Astrocyte (in vitro differentiated cells and primary cell): ENCODE results near the gene MAP1B. TPM values are rescaled to one million over a fixed set of nuclear protein-coding genes. Genes with fewer than 3 reads are reported as not detected.
A peak's percentile ranks its signal among the peaks of the same experiment; 100 is the strongest.

Experiments used
- DNase-seq: peaks from one replicate; pipeline ENCODE4 v3.0.0-alpha.2; 2010; ENCODE audit warnings: low read depth
- FAIRE-seq: peaks from 2 replicates; lab custom pipeline; 2011; peaks lifted over from hg19 to GRCh38; lab: Jason Lieb, UNC
- H2AFZ ChIP-seq: 2 replicates; pipeline ENCODE4 v1.6.0; 2012; ENCODE audit warnings: low read depth, low read length, inconsistent platforms
- H3K27ac ChIP-seq: 2 replicates; pipeline ENCODE4 v1.5.1; 2011; ENCODE audit warnings: low read depth, low read length, inconsistent platforms
- H3K27me3 ChIP-seq: 2 replicates; pipeline ENCODE4 v1.6.0; 2011; ENCODE audit warnings: low read length, inconsistent platforms; ENCODE audit not compliant: insufficient read depth
- H3K36me3 ChIP-seq: 2 replicates; pipeline ENCODE4 v1.5.1; 2011; ENCODE audit warnings: low read length, inconsistent platforms; ENCODE audit not compliant: insufficient read depth
- H3K4me1 ChIP-seq: 2 replicates; pipeline ENCODE4 v1.5.1; 2011; ENCODE audit warnings: low read length, inconsistent platforms; ENCODE audit not compliant: insufficient read depth
- H3K4me2 ChIP-seq: 2 replicates; pipeline ENCODE4 v1.6.0; 2012; ENCODE audit warnings: low read length, inconsistent platforms
- H3K4me3 ChIP-seq: 2 replicates; pipeline ENCODE4 v1.5.1; 2011; ENCODE audit warnings: low read depth, mild to moderate bottlenecking, low read length, inconsistent platforms; ENCODE audit not compliant: insufficient read depth
- H3K79me2 ChIP-seq: 2 replicates; pipeline ENCODE4 v1.6.0; 2012; ENCODE audit warnings: mild to moderate bottlenecking, low read length, inconsistent platforms; ENCODE audit not compliant: insufficient read depth
- H3K9ac ChIP-seq: 2 replicates; pipeline ENCODE4 v1.6.0; 2012; ENCODE audit warnings: mild to moderate bottlenecking, low read length, inconsistent platforms
- H3K9me3 ChIP-seq: 2 replicates; pipeline ENCODE4 v1.5.1; 2012; ENCODE audit warnings: low read depth, mild to moderate bottlenecking, low read length, inconsistent platforms; ENCODE audit not compliant: insufficient read depth
- H4K20me1 ChIP-seq: 2 replicates; pipeline ENCODE4 v1.6.0; 2012; ENCODE audit warnings: low read length, inconsistent platforms; ENCODE audit not compliant: insufficient read depth
- H3K27ac Mint-ChIP-seq: one replicate; pipeline ENCODE4 v1.8.0; 2021; ENCODE audit warnings: mild to moderate bottlenecking, mixed read lengths; ENCODE audit not compliant: unreplicated experiment
- H3K27me3 Mint-ChIP-seq: one replicate; pipeline ENCODE4 v1.8.0; 2021; ENCODE audit warnings: low read depth, mixed read lengths; ENCODE audit not compliant: unreplicated experiment
- H3K36me3 Mint-ChIP-seq: one replicate; pipeline ENCODE4 v1.8.0; 2021; ENCODE audit warnings: low read depth, mixed read lengths; ENCODE audit not compliant: unreplicated experiment
- H3K4me1 Mint-ChIP-seq: one replicate; pipeline ENCODE4 v1.8.0; 2021; ENCODE audit warnings: low read depth, mixed read lengths; ENCODE audit not compliant: unreplicated experiment
- H3K4me3 Mint-ChIP-seq: one replicate; pipeline ENCODE4 v1.8.0; 2021; ENCODE audit warnings: mild to moderate bottlenecking, moderate library complexity, mixed read lengths; ENCODE audit not compliant: unreplicated experiment
- H3K9me3 Mint-ChIP-seq: one replicate; pipeline ENCODE4 v1.8.0; 2021; ENCODE audit warnings: mild to moderate bottlenecking, mixed read lengths; ENCODE audit not compliant: unreplicated experiment
- EZH2 ChIP-seq: IDR thresholded peaks from 2 replicates; pipeline ENCODE4 v1.6.1; 2012; ENCODE audit warnings: mild to moderate bottlenecking, low read length, inconsistent platforms; ENCODE audit not compliant: insufficient read depth
- total RNA-seq: library from RNA; stranded (reverse); gene quantifications from 2 replicates; pipeline ENCODE4 v1.2.1, GENCODE V29; 2021
- TF ChIP-seq, protein P1 (sequence below): IDR thresholded peaks from 2 replicates; pipeline ENCODE4 v1.5.1; 2011; ENCODE audit warnings: low read depth, mild to moderate bottlenecking, inconsistent platforms, low read length, moderate library complexity; ENCODE audit not compliant: insufficient read depth

MAP1B gene
- total RNA-seq, 1 donor from 2014 or later: 476 TPM

DNA sequence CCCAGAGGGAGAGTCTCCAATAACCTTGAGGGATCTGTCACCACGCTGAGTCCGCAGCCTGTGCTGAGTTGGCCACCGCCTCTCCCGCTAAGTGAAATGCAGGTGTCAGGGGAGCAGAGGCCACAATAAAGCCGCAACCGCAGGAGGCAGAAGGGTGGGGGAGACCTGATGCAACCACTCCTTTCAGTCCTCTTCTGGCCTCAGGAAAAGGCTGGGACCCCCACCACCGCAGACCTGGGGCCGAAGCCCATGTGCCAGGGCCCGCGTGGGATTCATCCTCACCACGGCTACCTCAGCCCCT, 576 bp downstream of the MAP1B start:
- Histone ChIP-seq H3K27me3 (no peaks in the 10 kb centered on the region), H3K9ac (peak overlapping the region; percentile 93), H3K27ac (peak overlapping the region; percentile 75), H4K20me1 (peaks cover 37% of the 10 kb centered on the region), H3K4me1 (peaks cover 28% of the 10 kb centered on the region), H3K4me2 (peak overlapping the region; percentile 97), H3K79me2 (peaks cover 55% of the 10 kb centered on the region), H3K4me3 (peak overlapping the region; percentile 94), H2AFZ (peak overlapping the region; percentile 51), H3K36me3 (peaks cover 3% of the 10 kb centered on the region), H3K9me3 (no peaks in the 10 kb centered on the region)
- Mint-ChIP-seq H3K27me3 (no peaks in the 10 kb centered on the region), H3K36me3 (peaks cover 12% of the 10 kb centered on the region), H3K4me3 (peak overlapping the region; percentile 94), H3K27ac (peak overlapping the region; percentile 94), H3K9me3 (no peaks in the 10 kb centered on the region), H3K4me1 (peaks cover 30% of the 10 kb centered on the region)
- no peak for FAIRE-seq
- DNase-seq: no peak
- TF ChIP-seq, protein P1, sequence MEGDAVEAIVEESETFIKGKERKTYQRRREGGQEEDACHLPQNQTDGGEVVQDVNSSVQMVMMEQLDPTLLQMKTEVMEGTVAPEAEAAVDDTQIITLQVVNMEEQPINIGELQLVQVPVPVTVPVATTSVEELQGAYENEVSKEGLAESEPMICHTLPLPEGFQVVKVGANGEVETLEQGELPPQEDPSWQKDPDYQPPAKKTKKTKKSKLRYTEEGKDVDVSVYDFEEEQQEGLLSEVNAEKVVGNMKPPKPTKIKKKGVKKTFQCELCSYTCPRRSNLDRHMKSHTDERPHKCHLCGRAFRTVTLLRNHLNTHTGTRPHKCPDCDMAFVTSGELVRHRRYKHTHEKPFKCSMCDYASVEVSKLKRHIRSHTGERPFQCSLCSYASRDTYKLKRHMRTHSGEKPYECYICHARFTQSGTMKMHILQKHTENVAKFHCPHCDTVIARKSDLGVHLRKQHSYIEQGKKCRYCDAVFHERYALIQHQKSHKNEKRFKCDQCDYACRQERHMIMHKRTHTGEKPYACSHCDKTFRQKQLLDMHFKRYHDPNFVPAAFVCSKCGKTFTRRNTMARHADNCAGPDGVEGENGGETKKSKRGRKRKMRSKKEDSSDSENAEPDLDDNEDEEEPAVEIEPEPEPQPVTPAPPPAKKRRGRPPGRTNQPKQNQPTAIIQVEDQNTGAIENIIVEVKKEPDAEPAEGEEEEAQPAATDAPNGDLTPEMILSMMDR: no peak
- no peak for TF ChIP-seq EZH2

DNA sequence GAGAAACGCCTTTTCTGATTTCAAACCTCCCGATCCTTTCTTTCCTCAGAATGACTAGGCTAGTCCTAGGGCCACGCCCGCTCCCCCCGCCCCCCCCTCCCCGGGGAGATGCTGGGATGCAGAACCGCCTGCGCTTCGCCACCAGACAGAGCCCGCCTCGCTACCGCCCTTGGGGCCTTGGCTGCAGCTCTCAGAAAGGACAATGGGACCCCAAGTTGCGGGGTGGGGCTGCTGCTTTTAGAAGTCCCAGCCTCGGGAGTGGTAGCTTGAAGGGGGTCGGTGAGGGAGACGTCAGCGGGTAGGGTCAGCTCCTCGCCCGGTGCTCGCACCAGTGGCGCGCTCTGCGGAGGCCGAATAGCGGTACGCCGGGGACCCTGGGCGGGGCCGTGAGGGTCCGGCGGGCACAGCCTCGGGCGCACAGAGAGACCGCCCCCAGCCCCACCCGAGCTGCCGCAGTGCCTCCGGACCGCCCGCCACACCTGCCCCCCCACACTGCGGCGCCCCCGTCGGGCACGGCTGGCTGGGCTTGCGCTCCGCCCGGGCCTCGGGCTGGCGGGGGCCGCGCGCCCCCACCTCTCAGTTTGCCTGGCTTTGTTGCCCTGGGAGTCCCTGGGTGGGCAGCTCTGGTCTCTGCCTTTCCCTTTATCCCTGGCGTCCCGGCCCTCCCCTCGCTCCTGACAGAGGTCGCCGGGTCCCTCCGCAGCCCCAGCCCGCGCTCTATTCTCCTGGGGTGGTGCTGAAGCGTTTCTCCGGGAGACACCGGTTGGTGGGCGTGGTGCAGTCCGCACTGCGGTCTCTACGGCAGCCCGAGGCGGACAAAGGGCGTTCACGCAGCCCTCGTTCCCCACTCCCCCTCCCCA, 1.2 kb downstream of the MAP1B start:
- peaks cover 42% of the 10 kb centered on the region for H4K20me1 ChIP-seq
- Mint-ChIP-seq H3K9me3 (no peaks in the 10 kb centered on the region), H3K4me1 (peaks cover 33% of the 10 kb centered on the region), H3K27ac (peak overlapping the region; percentile 94), H3K36me3 (peaks cover 12% of the 10 kb centered on the region), H3K27me3 (no peaks in the 10 kb centered on the region), H3K4me3 (peak overlapping the region; percentile 98)
- H3K9me3 ChIP-seq: no peaks in the 10 kb centered on the region
- peak overlapping the region; percentile 93 for H3K9ac ChIP-seq
- peaks cover 3% of the 10 kb centered on the region for H3K36me3 ChIP-seq
- TF ChIP-seq, protein P1: no peak
- no peak for TF ChIP-seq EZH2
- H3K79me2 ChIP-seq: peaks cover 61% of the 10 kb centered on the region
- peak overlapping the region; percentile 97 for H3K4me2 ChIP-seq
- no peaks in the 10 kb centered on the region for H3K27me3 ChIP-seq
- no peak for FAIRE-seq
- peaks cover 28% of the 10 kb centered on the region for H3K4me1 ChIP-seq
- peak; percentile 58 for DNase-seq
- peak overlapping the region; percentile 75 for H3K27ac ChIP-seq
- peak overlapping the region; percentile 94 for H3K4me3 ChIP-seq
- H2AFZ ChIP-seq: peak overlapping the region; percentile 51

DNA sequence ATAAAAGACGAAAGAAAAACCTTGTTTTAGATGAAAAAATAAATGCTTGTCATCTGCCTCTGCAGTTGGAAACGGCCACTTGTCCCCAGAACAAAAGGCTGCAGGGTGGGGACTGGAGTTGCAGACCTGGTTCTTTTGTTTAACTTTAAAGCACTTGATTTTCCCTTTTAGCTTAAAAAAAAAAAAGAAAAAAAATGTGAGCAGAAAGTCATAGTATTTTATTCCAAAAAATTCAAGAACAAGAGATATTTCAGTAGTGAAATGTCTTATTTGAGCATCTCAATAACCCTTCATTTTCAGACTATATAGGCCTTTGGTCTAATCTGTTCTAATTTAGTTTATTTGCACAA, 1.8 kb downstream of the MAP1B start:
- Mint-ChIP-seq H3K4me3 (peak overlapping the region; percentile 98), H3K27ac (peak overlapping the region; percentile 87), H3K36me3 (peaks cover 12% of the 10 kb centered on the region), H3K9me3 (no peaks in the 10 kb centered on the region), H3K4me1 (peaks cover 39% of the 10 kb centered on the region), H3K27me3 (no peaks in the 10 kb centered on the region)
- peak overlapping the region; percentile 75 for H3K27ac ChIP-seq
- FAIRE-seq (no peak), DNase-seq (no peak)
- peak overlapping the region; percentile 93 for H3K9ac ChIP-seq
- H4K20me1 ChIP-seq: peaks cover 48% of the 10 kb centered on the region
- peak overlapping the region; percentile 94 for H3K4me3 ChIP-seq
- peak overlapping the region; percentile 97 for H3K4me2 ChIP-seq
- H3K4me1 ChIP-seq: peaks cover 28% of the 10 kb centered on the region
- H2AFZ ChIP-seq: no peak overlapping the region
- H3K36me3 ChIP-seq: peaks cover 3% of the 10 kb centered on the region
- H3K9me3 ChIP-seq: no peaks in the 10 kb centered on the region
- no peaks in the 10 kb centered on the region for H3K27me3 ChIP-seq
- H3K79me2 ChIP-seq: peaks cover 67% of the 10 kb centered on the region
- TF ChIP-seq, protein P1: no peak
- TF ChIP-seq EZH2: no peak
